GM12874 (cell line): ENCODE results near the gene SULF2.

Experiments used
- TF ChIP-seq, protein P1 (sequence below): IDR thresholded peaks from 2 replicates; pipeline ENCODE4 v1.5.1; 2011; ENCODE audit warnings: low read depth, mild to moderate bottlenecking, control low read depth, low read length, moderate library complexity; ENCODE audit not compliant: insufficient read depth

Gene SULF2

DNA sequence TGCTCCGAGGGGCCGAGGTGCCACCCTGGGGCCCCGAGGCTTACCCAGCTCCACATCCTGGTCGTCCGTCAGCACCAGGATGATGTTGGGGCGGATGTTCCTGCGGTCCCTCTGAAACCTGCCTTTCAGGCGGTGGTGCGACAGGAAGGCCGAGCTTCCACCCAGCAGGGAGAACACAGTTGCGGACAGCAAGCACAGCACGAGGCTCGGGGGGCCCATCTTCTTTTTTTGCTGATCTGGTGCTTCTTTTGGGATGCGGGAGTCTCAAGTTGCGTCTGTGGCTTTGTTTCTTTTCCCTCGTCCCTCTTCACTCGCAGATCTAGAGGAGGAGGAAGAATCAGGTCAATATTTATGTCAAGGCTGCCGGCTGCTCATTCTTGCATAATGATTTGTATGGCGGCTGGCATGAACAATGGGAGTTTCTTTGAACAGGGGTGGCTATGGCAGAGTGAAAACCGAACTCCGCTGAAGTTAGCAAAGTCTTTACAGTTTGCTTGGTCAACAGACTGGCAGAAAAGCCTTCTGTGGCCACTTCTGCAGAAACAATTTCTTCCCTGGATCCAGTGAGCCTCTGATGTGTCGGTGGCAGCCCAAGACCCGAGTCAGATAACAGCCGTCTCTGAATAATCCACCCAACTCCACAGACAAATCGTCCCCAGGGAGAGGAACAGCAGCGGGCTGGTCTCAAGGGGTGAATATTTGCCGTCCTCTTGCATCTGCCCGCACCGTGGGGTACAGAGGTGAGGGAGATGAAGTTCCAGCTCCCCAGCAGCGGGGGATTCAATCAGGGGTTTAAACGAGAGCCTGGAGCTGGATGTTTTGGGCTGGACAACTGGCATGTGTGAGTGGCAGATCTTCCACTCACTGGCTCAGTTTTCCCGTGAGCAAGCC lies 27.9 kb downstream of the SULF2 start:
- TF ChIP-seq, protein P1, sequence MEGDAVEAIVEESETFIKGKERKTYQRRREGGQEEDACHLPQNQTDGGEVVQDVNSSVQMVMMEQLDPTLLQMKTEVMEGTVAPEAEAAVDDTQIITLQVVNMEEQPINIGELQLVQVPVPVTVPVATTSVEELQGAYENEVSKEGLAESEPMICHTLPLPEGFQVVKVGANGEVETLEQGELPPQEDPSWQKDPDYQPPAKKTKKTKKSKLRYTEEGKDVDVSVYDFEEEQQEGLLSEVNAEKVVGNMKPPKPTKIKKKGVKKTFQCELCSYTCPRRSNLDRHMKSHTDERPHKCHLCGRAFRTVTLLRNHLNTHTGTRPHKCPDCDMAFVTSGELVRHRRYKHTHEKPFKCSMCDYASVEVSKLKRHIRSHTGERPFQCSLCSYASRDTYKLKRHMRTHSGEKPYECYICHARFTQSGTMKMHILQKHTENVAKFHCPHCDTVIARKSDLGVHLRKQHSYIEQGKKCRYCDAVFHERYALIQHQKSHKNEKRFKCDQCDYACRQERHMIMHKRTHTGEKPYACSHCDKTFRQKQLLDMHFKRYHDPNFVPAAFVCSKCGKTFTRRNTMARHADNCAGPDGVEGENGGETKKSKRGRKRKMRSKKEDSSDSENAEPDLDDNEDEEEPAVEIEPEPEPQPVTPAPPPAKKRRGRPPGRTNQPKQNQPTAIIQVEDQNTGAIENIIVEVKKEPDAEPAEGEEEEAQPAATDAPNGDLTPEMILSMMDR = no peak

DNA sequence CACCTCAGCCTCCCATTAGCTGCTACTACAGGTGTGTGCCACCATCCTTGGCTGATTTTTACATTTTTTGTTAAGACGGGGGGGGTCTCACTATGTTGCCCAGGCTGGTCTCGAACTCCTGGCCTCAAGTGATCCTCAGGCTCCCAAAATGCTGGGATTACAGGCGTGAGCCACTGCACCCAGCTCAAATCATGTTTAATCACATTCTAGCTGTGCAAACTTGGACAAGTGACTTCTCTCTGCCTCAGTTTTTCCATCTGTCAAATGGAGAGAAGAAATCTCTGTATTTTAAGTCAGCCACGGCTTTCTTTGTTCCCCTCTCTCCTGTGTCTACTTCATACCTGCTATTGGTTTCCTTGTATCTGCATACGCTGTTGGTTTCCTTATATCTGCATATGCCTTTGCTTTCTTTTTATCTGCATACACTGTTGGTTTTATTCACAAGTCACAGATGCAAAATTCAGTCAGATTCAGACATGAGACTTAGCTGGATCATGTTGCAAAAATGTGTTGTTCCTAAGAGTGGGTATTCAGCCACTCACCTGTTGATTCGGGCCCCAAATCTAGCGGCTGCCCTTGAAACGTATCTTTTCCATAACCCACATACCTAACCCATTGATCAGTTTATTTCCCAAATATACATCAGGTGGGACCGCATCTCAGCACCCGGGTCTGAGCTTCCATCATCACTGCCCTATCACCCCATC lies 30.2 kb downstream of the SULF2 start:
- TF ChIP-seq, protein P1 = no peak

DNA sequence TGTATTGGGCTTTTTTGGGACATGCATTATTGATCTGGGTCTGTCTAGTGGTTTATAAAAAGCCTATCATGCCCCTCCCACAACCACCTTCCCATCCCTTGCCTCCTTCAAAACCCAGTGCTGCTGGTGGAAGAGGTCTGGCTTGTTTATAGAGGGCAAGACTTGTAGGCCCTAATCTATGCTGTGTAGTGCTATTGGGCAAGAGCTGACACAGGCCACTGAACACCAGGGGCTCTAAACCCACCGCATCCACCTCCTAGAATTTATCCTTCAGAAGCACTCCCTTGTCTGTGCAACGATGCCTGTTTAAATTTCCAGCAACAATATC lies 30.9 kb downstream of the SULF2 start:
- TF ChIP-seq, protein P1 = no peak

DNA sequence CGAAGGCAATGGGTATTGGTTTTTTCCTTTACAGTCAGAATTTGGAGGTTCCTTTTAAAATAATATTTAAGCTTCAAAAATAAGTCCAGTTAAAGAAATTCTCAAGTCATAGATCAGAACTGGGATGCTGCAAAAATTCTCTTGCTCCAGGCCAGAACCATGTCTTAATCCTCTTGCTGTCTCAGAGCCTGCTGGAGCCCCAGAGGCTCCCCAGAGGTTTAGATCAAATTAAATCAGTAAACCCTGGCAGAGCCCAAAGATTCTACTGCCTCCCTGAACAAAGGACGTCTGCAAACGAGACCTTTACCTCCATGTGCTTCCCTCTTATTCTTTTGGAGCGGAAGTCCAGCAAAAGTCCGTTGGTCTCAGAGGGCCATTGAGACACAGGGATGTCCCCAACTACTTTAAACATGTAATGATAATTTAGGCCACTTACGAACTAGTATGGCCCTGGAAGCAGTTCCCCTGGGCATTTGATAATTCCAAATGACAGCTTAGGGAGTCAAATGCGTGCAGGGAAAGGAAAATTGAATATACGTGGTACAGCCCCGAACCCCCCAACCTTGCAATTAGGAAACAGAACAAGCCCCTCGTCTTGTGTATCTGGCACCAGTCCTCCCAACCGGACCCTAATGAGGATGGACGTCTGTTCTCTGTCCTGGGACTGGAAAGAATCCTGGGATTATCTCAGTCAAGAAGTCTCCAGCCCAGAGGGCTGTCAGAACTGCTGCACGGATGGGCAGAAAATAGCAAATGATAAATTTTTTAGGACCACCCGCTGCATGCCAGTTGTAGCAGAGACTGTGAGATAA lies 31.5 kb downstream of the SULF2 start:
- TF ChIP-seq, protein P1 = no peak

DNA sequence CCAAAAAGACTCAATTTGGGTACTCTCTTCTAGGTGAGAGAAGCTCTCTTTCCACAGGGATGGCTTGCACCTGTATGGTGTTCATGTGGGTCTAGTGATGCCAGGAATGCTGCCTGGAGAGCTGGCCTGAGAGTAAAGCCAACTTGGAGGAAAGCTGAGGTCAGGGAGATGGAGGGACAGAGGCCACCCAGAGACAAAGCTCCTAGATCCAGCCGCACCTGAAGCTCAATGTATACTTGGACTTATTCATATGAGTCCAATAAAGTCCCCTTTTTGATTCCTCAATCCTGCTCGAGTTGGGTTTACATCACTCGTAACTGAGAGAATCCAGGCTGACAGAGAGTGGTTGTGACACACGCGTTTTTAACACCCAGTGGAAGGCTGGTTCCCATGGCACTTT lies 33.8 kb downstream of the SULF2 start:
- TF ChIP-seq, protein P1 = no peak

DNA sequence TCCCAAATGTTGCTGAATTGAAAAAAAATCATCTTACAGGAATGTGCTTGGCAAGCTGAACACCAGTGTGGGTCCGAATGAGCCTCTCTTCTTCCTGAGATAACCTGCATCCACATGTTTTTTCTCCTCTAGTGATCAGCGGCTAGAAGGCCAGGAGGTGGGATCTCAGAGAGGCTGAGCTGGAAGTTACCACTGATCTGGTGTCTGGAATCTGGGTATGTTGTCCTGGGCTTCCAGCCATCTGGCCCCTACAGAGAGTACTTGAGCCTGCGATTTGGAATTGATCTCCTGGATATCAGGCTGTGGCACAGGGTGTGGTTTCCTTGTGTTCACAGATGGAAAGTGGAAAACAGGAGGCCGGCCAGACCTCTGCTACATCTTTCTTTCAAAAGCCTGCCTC lies 35.9 kb downstream of the SULF2 start:
- TF ChIP-seq, protein P1 = no peak

DNA sequence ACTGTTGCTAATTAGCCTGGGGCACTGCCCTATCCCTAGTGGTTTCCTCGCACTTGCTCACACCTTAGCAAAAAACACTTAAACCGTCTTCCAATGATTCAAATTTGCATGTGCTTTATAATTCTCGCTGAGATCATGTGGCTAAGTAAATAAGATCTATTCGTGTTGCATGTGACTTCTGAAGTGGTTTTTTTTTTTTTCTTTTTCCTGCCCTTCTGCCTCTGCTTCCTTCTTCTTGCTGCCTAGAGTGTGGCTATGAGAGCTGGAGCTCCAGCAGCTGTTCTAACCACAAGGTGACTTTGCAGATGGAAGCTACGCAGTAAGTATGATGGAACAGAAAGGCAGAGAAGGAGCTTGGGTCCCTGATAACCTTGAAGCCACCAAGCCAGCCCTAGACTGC lies 36.5 kb downstream of the SULF2 start:
- TF ChIP-seq, protein P1 = no peak
